ENCODE data around the gene CD300LD. TPM values are rescaled to one million over a fixed set of nuclear protein-coding genes. Genes with fewer than 3 reads are reported as not detected.

Gene CD300LD
- polyA plus RNA-seq, 2 of the 4 experiments (the other 2 are of a cell fraction) = not detected

- H3K4me2 ChIP-seq = no peak overlapping the region
- POLR2A ChIA-PET = no interaction called here
- ATAC-seq = peak; percentile 9 to 32; a peak in 2 of 6 replicates
Observed at GRCh38 chr17:74573169-74573568, 18.9 kb downstream of the CD300LD start.

GRCh38 chr17:74571621-74572270 is 20.3 kb downstream of the CD300LD start:
- no peak for ATAC-seq
- DNase-seq (ENCODE audit: low read depth in 1 of 2, low spot score in 1 of 2) = no peak
- Histone ChIP-seq H3K4me2 (no peak overlapping the region), H3K27ac (peak overlapping the region in 1 of 2 experiments; percentile 90; a peak in 3 of 6 replicates), H3K9me3 (no peaks in the 10 kb centered on the region; the same call in 2 of the 3 replicates), H3K4me3 (no peak overlapping the region), H3K4me1 (peaks cover 27% of the 10 kb centered on the region)
- TF ChIP-seq ZC3H11A (IDR thresholded peaks at IDR 0.05) = no peak
- TF ChIP-seq HDAC2 (IDR thresholded peaks at IDR 0.05) = no peak
- TF ChIP-seq RCOR1 (IDR thresholded peaks at IDR 0.05; ENCODE audit: low read depth, low read length) = no peak
- TF ChIP-seq PHF8 (IDR thresholded peaks at IDR 0.05; ENCODE audit: borderline replicate concordance, low read depth) = no peak
- no peak for TF ChIP-seq CBX2 (IDR thresholded peaks at IDR 0.05; ENCODE audit: borderline replicate concordance, low read depth)
- TF ChIP-seq HOXB13 (CRISPR knock-in tag; IDR thresholded peaks at IDR 0.05; ENCODE audit: low read depth) = no peak
- no peak for TF ChIP-seq ZSCAN20 (CRISPR knock-in tag; IDR thresholded peaks at IDR 0.05)
- 67% methylated on average over 4 of the region's 4 CpGs for WGBS (ENCODE audit: missing lambda C conversion rate)
- CTCF ChIA-PET = interaction anchor here (1.0 to 3.0 kb wide), 4 partner anchors 30 to 167 kb away, joined by 3 to 28 read pairs (median 5); partner anchors contain the start of gene RAB37
- POLR2A ChIA-PET = no interaction called here
- no peak for FAIRE-seq

More at GRCh38 chr17:74573169-74573568, 18.9 kb downstream of the CD300LD start:
- Histone ChIP-seq H3K9me3 (no peaks in the 10 kb centered on the region; the same call in 2 of the 3 replicates), H3K4me3 (no peak overlapping the region), H3K27ac (no peak overlapping the region; a peak in 1 of 6 replicates), H3K4me1 (peaks cover 24% of the 10 kb centered on the region)
- CTCF ChIA-PET = interaction anchor here (0.7 to 4.8 kb wide), 9 partner anchors 10 to 163 kb away, joined by 3 to 25 read pairs (median 3); partner anchors contain the start of gene CD300LD
- WGBS (ENCODE audit: missing lambda C conversion rate) = 80% methylated on average over 3 of the region's 3 CpGs
- FAIRE-seq = no peak
- peak in 1 of 2 experiments; percentile 46 for DNase-seq (ENCODE audit: low read depth in 1 of 2, low spot score in 1 of 2)
- TF ChIP-seq BCL3 (IDR thresholded peaks at IDR 0.05) (no peak), EHF (CRISPR knock-in tag; IDR thresholded peaks at IDR 0.05) (no peak), ELK1 (IDR thresholded peaks at IDR 0.05; ENCODE audit: low read depth, low read length) (no peak), HOXB13 (CRISPR knock-in tag; IDR thresholded peaks at IDR 0.05; ENCODE audit: low read depth) (no peak), ZFP36 (IDR thresholded peaks at IDR 0.05; ENCODE audit: borderline replicate concordance, partially characterized antibody) (no peak), FOSL2 (IDR thresholded peaks at IDR 0.05) (no peak), FOSL2 (CRISPR knock-in tag; IDR thresholded peaks at IDR 0.05) (no peak), MAFK (IDR thresholded peaks at IDR 0.05; ENCODE audit: partially characterized antibody) (no peak), TP53 (CRISPR knock-in tag; IDR thresholded peaks at IDR 0.05) (no peak), ZSCAN20 (CRISPR knock-in tag; IDR thresholded peaks at IDR 0.05) (no peak), ESRRA (IDR thresholded peaks at IDR 0.05; ENCODE audit: borderline replicate concordance, low read length) (no peak), JUN (IDR thresholded peaks at IDR 0.05) (no peak), CBX2 (IDR thresholded peaks at IDR 0.05; ENCODE audit: borderline replicate concordance, low read depth) (no peak), RCOR1 (IDR thresholded peaks at IDR 0.05; ENCODE audit: low read depth, low read length) (no peak), HOXB5 (CRISPR knock-in tag; IDR thresholded peaks at IDR 0.05) (no peak), FOXS1 (CRISPR knock-in tag; IDR thresholded peaks at IDR 0.05) (no peak), BHLHE40 (IDR thresholded peaks at IDR 0.05; ENCODE audit: low read depth, low read length) (no peak), USF2 (IDR thresholded peaks at IDR 0.05) (no peak), MAX (IDR thresholded peaks at IDR 0.05) (no peak), CBX8 (IDR thresholded peaks at IDR 0.05) (no peak), HOXA7 (CRISPR knock-in tag; IDR thresholded peaks at IDR 0.05) (no peak)

Data from A549 (cell line).